HepG2 (cell line): ENCODE data around the gene ROMO1. TPM values are rescaled to one million over a fixed set of nuclear protein-coding genes. Genes with fewer than 3 reads are reported as not detected.
A peak's percentile ranks its signal among the peaks of the same experiment; 100 is the strongest.

Experiments
- BCL3 ChIP-seq: sonication (generic); formaldehyde crosslinking; IDR thresholded peaks from 2 replicates; pipeline ENCODE4 v1.5.1; 2020; ENCODE audit warnings: mild to moderate bottlenecking, missing genetic modification reagents, moderate library complexity
- BRF2 ChIP-seq: sonication (generic); formaldehyde crosslinking; IDR thresholded peaks from 2 replicates; pipeline ENCODE4 v1.8.1; 2022; ENCODE audit warnings: mild to moderate bottlenecking, missing genetic modification reagents
- CTCF ChIP-seq: sonication (generic); formaldehyde crosslinking; IDR thresholded peaks from 2 replicates; pipeline ENCODE4 v1.5.0; 2020; ENCODE audit warnings: mild to moderate bottlenecking, missing genetic modification reagents, moderate library complexity
- GATA4 ChIP-seq: sonication (generic); IDR thresholded peaks from 2 replicates; pipeline ENCODE4 v1.6.1; 2016; ENCODE audit warnings: antibody characterized with exemption, low read depth, borderline replicate concordance
- GFI1 ChIP-seq: sonication (generic); formaldehyde crosslinking; IDR thresholded peaks from 2 replicates; pipeline ENCODE4 v1.5.0; 2020; ENCODE audit warnings: missing genetic modification reagents, mild to moderate bottlenecking, borderline replicate concordance
- GLMP ChIP-seq: sonication (generic); formaldehyde crosslinking; IDR thresholded peaks from 2 replicates; pipeline ENCODE4 v1.9.0; 2021; ENCODE audit warnings: missing genetic modification reagents, mild to moderate bottlenecking, borderline replicate concordance
- HCFC1 ChIP-seq: fragments of 150-350 bp; IDR thresholded peaks from 2 replicates; pipeline ENCODE4 v1.6.1; 2014; ENCODE audit warnings: low read depth, low read length
- HNRNPK ChIP-seq: fragments of 200-400 bp; formaldehyde crosslinking; IDR thresholded peaks from 2 replicates; pipeline ENCODE4 v1.6.1; 2018; ENCODE audit warnings: low read length, low read depth, moderate library complexity, mild to moderate bottlenecking; ENCODE audit not compliant: poor library complexity, severe bottlenecking
- KDM4B ChIP-seq: sonication (generic); formaldehyde crosslinking; IDR thresholded peaks from 2 replicates; pipeline ENCODE4 v1.4.0; 2020; ENCODE audit warnings: missing genetic modification reagents
- KLF15 ChIP-seq: sonication (generic); formaldehyde crosslinking; IDR thresholded peaks from 2 replicates; pipeline ENCODE4 v1.8.1; 2023; ENCODE audit warnings: borderline replicate concordance, mild to moderate bottlenecking, inconsistent platforms, missing genetic modification reagents, mixed read lengths
- MBD4 ChIP-seq: IDR thresholded peaks from 2 replicates; pipeline ENCODE4 v1.6.1; 2012; ENCODE audit warnings: low read length, inconsistent platforms, borderline replicate concordance
- NPAS2 ChIP-seq: sonication (generic); formaldehyde crosslinking; IDR thresholded peaks from 2 replicates; pipeline ENCODE4 v1.8.0; 2022; ENCODE audit warnings: mild to moderate bottlenecking, missing genetic modification reagents, borderline replicate concordance
- PAF1 ChIP-seq: IDR thresholded peaks from 2 replicates; pipeline ENCODE4 v1.6.1; 2016; ENCODE audit warnings: missing genetic modification reagents, missing compliant biosample characterization
- POLR2AphosphoS2 ChIP-seq: IDR thresholded peaks from 2 replicates; pipeline ENCODE4 v1.6.1; 2011; ENCODE audit warnings: low read depth, low read length, improper control_type of control experiment
- SP5 ChIP-seq: IDR thresholded peaks from 2 replicates; pipeline ENCODE4 v1.6.1; 2016; ENCODE audit warnings: low read depth, borderline replicate concordance
- TBX2 ChIP-seq: sonication (generic); formaldehyde crosslinking; IDR thresholded peaks from 2 replicates; pipeline ENCODE4 v1.5.0; 2020; ENCODE audit warnings: missing genetic modification reagents, mild to moderate bottlenecking, borderline replicate concordance
- TEF ChIP-seq: sonication (generic); formaldehyde crosslinking; IDR thresholded peaks from 2 replicates; pipeline ENCODE4 v1.5.0; 2020; ENCODE audit warnings: missing genetic modification reagents
- U2AF1 ChIP-seq: fragments of 200-400 bp; formaldehyde crosslinking; optimal IDR thresholded peaks from 2 replicates; pipeline ENCODE3; 2017; ENCODE audit warnings: mild to moderate bottlenecking, low read depth, low read length
- ZNF282 ChIP-seq: fragments of 450-650 bp; IDR thresholded peaks from 2 replicates; pipeline ENCODE4 v1.6.1; 2018; ENCODE audit not compliant: partially characterized antibody
- ZNF3 ChIP-seq: IDR thresholded peaks from 2 replicates; pipeline ENCODE4 v1.7.0; 2017; ENCODE audit warnings: inconsistent platforms
- ZNF383 ChIP-seq: sonication (generic); formaldehyde crosslinking; IDR thresholded peaks from 2 replicates; pipeline ENCODE4 v1.4.0; 2020; ENCODE audit warnings: missing genetic modification reagents, mild to moderate bottlenecking, borderline replicate concordance
- ZNF430 ChIP-seq: sonication (generic); formaldehyde crosslinking; IDR thresholded peaks from 2 replicates; pipeline ENCODE4 v1.9.0; 2021; ENCODE audit warnings: mild to moderate bottlenecking, missing genetic modification reagents
- ZNF432 ChIP-seq: sonication (generic); formaldehyde crosslinking; IDR thresholded peaks from 2 replicates; pipeline ENCODE4 v1.5.0; 2020; ENCODE audit warnings: missing genetic modification reagents, mild to moderate bottlenecking, borderline replicate concordance
- ZNF484 ChIP-seq: sonication (generic); formaldehyde crosslinking; IDR thresholded peaks from 2 replicates; pipeline ENCODE4 v1.5.1; 2020; ENCODE audit warnings: mild to moderate bottlenecking, low read depth, missing genetic modification reagents, borderline replicate concordance
- ZNF674 ChIP-seq: sonication (generic); formaldehyde crosslinking; IDR thresholded peaks from 2 replicates; pipeline ENCODE4 v1.5.0; 2020; ENCODE audit warnings: low read depth, mild to moderate bottlenecking, missing genetic modification reagents
- polyA plus RNA-seq, 8 experiments: library from polyadenylated mRNA; depleted of rRNA in 3 of 8; stranded (reverse) in 7 of 8; unstranded in 1 of 8; fragments of >200 nt; fragmentation: Illumina TruSeq in 4 of 8; extraction: Trizol in 4 of 8; gene quantifications; 2 replicates each; pipeline versions ENCODE4 v1.2.1 to v1.2.3, GENCODE V29; 2011 to 2016; ENCODE audit warnings: low read depth in 4 of 8, missing spikeins in 1 of 8, mixed read lengths in 1 of 8; ENCODE audit not compliant: insufficient read depth in 1 of 8
- total RNA-seq, 5 experiments: library from RNA; depleted of rRNA; stranded (reverse); fragments of >200 nt; fragmentation: Illumina TruSeq; extraction: Trizol; gene quantifications; 2 replicates each; pipeline ENCODE4 v1.2.3, GENCODE V29; 2016; ENCODE audit warnings: low read depth in 1 of 5
- TF ChIP-seq, protein P1 (sequence below): sonication (generic); formaldehyde crosslinking; IDR thresholded peaks from 2 replicates; pipeline ENCODE4 v1.8.1; 2023; ENCODE audit warnings: missing genetic modification reagents, mild to moderate bottlenecking, borderline replicate concordance

ROMO1 gene
- total and polyA plus RNA-seq, 2 of the 13 experiments (the other 11 are each of a cell fraction or from before 2014, with no cell fraction given): 636 to 755 TPM

- TF ChIP-seq TEF (CRISPR knock-in tag) (no peak), GATA4 (no peak), ZNF282 (no peak), KLF15 (CRISPR knock-in tag) (no peak), ZNF3 (CRISPR knock-in tag) (no peak), BRF2 (CRISPR knock-in tag) (peak; percentile 59; the same call in 1 of the 2 replicates), ZNF432 (CRISPR knock-in tag) (no peak), ZNF383 (CRISPR knock-in tag) (no peak), PAF1 (0 out of 2 replicates have a peak, but pooled peaks have one; percentile 77), ZNF674 (CRISPR knock-in tag) (no peak), GFI1 (CRISPR knock-in tag) (no peak), HCFC1 (no peak), NPAS2 (CRISPR knock-in tag) (no peak), POLR2AphosphoS2 (peak; percentile 98), SP5 (CRISPR knock-in tag) (no peak), HNRNPK (peak; percentile 60), GLMP (no peak), TBX2 (CRISPR knock-in tag) (no peak), ZNF484 (CRISPR knock-in tag) (no peak), CTCF (no peak), ZNF430 (CRISPR knock-in tag) (no peak), U2AF1 (no peak), MBD4 (no peak), KDM4B (CRISPR knock-in tag) (no peak), BCL3 (CRISPR knock-in tag) (no peak)
- TF ChIP-seq, protein P1, sequence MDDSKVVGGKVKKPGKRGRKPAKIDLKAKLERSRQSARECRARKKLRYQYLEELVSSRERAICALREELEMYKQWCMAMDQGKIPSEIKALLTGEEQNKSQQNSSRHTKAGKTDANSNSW (CRISPR knock-in tag): 0 out of 2 replicates have a peak, but pooled peaks have one; percentile 29
These were observed 10.1 kb downstream of the ROMO1 start (continued) for GRCh38 chr20:35709259-35709658.
